LNCaP clone FGC (cell line): ENCODE data around the gene RNF17.
"Not testable (repeated sequence)": the region's sequence is repeated elsewhere in the genome, so short reads cannot be mapped to it uniquely, and the experiment has no call there.

ENCODE experiments used
- DNase-seq: peaks from one replicate; pipeline ENCODE4 v3.0.0-alpha.2; 2011; ENCODE audit warnings: low read depth
- H3K4me3 ChIP-seq: 2 replicates; pipeline ENCODE4 v1.5.1; 2011; ENCODE audit warnings: mild to moderate bottlenecking, low read depth, low read length, control low read depth
- TF ChIP-seq, protein P1 (sequence below): IDR thresholded peaks from 2 replicates; pipeline ENCODE4 v1.5.1; 2012; ENCODE audit warnings: mild to moderate bottlenecking; ENCODE audit not compliant: control insufficient read depth, insufficient read depth; ENCODE audit errors: extremely low read depth

RNF17 gene

DNA sequence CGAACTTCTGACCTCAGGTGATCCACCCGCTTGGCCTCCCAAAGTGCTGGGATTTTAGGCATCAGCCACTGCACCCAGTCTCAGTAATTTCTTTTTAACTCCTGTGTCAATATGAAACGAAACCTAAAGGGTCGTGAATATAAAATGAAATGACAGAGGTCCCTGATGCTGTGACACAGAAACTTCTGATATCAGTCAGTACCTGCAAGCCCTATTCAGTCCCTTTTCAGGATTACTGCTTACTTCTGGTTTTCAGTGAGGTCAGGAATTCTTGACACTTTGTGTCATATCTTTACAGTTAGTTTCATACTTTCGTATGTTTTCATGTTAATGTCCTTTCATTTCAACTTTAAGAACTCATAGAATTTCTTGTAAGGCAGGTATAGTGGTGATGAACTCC, 58.7 kb downstream of the RNF17 start:
- no peak overlapping the region for H3K4me3 ChIP-seq
- DNase-seq = no peak
- TF ChIP-seq, protein P1, sequence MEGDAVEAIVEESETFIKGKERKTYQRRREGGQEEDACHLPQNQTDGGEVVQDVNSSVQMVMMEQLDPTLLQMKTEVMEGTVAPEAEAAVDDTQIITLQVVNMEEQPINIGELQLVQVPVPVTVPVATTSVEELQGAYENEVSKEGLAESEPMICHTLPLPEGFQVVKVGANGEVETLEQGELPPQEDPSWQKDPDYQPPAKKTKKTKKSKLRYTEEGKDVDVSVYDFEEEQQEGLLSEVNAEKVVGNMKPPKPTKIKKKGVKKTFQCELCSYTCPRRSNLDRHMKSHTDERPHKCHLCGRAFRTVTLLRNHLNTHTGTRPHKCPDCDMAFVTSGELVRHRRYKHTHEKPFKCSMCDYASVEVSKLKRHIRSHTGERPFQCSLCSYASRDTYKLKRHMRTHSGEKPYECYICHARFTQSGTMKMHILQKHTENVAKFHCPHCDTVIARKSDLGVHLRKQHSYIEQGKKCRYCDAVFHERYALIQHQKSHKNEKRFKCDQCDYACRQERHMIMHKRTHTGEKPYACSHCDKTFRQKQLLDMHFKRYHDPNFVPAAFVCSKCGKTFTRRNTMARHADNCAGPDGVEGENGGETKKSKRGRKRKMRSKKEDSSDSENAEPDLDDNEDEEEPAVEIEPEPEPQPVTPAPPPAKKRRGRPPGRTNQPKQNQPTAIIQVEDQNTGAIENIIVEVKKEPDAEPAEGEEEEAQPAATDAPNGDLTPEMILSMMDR = no peak

DNA sequence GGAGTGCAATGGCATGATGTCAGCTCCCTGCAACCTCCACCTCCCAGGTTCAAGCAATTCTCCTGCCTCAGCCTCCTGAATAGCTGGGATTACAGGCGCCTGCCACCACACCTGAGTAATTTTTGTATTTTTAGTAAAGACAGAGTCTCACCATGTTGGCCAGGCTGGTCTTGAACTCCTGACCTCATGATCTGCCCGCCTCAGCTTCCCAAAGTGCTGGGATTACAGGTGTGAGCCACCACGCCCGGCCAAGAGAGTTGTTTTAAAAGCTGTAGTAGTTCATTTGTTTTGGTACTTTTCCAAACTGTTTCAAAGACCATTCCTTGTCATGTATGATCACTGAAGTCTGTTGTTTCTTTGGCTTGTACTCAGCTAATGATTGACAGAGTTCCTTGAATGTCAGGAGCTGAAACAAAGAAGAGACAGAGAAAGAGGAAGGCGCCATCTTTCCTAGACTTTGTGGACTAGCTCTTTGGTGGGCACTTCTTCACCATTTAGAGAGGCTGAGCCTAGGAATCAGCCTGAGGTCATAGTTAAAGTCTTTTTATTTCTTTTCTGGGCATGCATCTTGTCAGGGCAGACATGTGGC, 59.2 kb downstream of the RNF17 start:
- not testable (repeated sequence) for DNase-seq, H3K4me3 ChIP-seq

DNA sequence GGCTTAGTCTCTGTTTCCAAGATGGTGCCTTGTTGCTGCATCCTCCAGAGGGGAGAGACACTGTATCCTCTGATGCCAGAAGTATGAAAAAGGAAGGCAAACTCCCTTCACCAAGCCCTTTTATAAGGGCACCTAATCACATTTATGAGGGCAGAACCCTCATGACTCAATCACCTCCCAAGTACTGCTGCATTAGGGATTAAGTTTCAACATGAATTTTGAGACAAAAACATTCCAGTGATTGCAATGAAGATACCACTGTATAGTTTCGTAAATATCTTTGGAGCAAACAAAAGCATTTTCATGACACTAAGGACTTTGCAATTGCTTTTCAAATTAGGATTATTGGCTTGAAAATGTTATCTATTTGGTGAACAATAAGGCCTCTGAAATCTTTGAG, 63.8 kb downstream of the RNF17 start:
- H3K4me3 ChIP-seq = no peak overlapping the region
- DNase-seq = no peak
- TF ChIP-seq, protein P1 = no peak

DNA sequence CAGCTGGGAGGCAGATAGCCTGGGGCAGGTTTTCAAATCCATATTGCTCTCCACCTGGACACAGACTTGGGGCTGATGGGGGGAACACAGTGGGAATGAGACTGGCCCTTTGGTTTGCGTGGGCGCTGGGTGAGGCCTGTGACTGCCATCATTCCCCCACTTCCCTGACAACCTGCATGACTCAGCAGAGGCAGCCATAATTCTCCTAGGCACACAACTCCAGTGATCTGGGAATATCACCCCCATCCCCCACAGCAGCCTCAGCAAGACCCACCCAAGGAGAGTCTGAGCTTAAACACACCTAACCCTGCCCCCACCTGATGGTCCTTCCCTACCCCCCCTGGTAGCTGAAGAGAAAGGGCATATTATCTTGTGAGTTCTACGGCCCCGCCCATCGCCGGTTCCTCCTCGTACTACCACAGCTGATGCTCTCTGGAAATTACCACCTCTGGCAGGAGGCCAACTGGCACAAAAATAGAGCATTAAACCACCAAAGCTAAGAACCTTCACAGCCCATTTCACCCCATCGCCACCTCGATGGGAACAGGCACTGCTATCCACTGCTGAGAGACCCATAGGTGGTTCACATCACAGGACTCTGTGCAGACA, 71.0 kb downstream of the RNF17 start:
- no peak overlapping the region for H3K4me3 ChIP-seq
- DNase-seq = no peak
- TF ChIP-seq, protein P1 = no peak

DNA sequence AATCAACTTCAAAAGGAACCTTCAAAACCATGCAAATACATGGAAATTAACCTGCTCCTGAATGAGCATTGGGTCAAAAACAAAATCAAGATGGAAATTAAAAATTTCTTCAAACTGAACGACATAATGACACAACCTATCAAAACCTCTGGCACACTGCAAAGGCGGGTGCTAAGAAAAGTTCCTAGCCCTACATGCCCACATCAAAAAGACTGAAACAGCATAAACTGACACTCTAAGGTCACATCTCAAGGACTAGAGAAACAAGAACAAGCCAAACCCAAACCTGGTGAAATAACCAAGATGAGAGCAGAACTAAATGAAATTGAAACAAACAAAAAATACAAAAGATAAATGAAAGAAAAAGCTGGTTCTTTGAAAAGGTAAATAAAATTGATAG, 73.6 kb downstream of the RNF17 start:
- not testable (repeated sequence) for H3K4me3 ChIP-seq, DNase-seq

DNA sequence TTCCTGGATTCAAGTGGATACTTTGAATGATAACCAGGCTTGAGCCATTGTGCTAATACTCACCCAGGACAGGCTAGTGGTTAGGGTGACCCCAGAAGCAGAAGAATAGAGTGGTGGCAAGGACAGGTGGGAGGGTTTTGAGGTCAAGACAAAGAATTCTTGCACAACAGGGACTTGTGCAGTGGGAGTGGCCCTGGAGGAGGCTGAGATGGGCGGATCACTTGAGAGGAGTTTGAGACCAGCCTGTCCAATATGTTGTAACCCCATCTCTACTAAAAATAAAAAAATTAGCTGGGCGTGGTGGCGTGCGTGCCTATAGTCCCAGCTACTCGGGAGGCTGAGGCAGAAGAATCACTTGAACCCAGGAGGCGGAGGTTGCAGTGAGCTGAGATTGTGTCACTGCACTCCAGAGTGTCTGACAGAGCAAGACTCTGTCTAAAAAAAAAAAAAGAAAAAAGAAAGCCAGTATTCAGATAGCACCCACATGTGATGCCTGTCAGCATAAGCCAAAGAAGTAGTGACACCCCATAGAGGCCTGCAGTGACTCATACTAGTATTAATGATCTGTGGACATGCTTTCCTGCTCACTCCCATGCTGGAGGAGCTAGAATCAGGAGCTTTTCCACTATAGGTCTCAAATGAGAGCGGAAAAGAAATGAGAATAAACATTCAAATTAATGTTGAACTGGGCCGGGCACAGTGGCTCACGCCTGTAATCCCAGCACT, 78.7 kb downstream of the RNF17 start:
- TF ChIP-seq, protein P1 = no peak
- no peak for DNase-seq
- H3K4me3 ChIP-seq = no peak overlapping the region

DNA sequence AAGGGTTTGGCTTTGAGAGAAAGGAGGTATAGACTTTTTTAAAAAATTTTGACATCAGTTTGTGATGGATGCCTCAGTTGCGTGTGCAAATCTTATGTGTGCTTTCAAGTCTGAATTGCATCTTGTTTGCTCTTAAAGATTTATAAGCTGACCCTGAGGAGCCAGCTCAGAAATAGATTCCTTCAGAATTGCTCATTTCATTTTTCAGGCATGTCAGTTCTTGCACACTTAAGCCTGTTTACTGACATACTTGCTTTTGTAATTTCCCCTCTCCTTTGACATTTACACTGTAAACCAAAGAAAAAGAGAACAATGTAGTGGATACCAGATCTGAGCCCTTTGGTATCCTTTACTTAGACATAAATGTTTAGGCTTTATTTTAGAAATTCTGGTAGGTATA, 87.6 kb downstream of the RNF17 start:
- no peak for DNase-seq
- H3K4me3 ChIP-seq = no peak overlapping the region
- TF ChIP-seq, protein P1 = no peak

DNA sequence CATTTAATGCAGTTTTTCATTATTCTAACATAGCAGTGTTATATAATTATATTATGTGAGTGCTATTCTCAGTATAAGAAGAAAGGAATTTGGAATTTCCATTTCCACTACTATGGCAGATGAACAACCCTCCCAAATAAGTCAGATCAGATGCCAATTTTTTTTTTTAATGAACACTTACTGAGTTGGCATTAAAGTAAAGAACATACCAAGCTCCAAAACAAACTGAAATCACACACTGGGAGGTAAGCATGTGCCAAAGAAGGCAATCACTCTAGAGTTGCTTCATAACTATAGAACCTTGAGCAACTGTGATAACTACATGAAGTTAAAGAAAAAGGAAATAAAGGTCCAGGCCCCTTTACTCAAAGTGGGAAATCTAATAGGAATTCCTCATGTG, 90.3 kb downstream of the RNF17 start:
- DNase-seq = peak; percentile 30
- TF ChIP-seq, protein P1 = no peak
- no peak overlapping the region for H3K4me3 ChIP-seq
